ENCODE measurements around the gene CPXM2. TPM values are rescaled to one million over a fixed set of nuclear protein-coding genes. Genes with fewer than 3 reads are reported as not detected.
A peak's percentile ranks its signal among the peaks of the same experiment; 100 is the strongest.

The CPXM2 gene
- total RNA-seq, 1 donor from 2014 or later: 0.14 TPM

- H3K36me3 Mint-ChIP-seq (ENCODE audit: insufficient read depth): no peaks in the 10 kb centered on the region
- TF ChIP-seq CTCF (IDR thresholded peaks at IDR 0.05; ENCODE audit: unreplicated experiment): no peak
- no peaks in the 10 kb centered on the region for H3K4me1 Mint-ChIP-seq (ENCODE audit: low read depth)
- H3K4me3 Mint-ChIP-seq (ENCODE audit: low read depth): no peak overlapping the region
- H3K27me3 Mint-ChIP-seq: peaks cover 51% of the 10 kb centered on the region
- no peaks in the 10 kb centered on the region for H3K9me3 Mint-ChIP-seq (ENCODE audit: low read depth)
- DNase-seq (ENCODE audit: low spot score, unreplicated experiment): no peak
- no peak overlapping the region for H3K27ac Mint-ChIP-seq
Measured at GRCh38 chr10:123906296-123906695, 14.7 kb upstream of the CPXM2 start.

- Mint-ChIP-seq H3K36me3 (ENCODE audit: insufficient read depth) (no peaks in the 10 kb centered on the region), H3K27ac (no peak overlapping the region), H3K27me3 (peaks cover 39% of the 10 kb centered on the region), H3K4me1 (ENCODE audit: low read depth) (no peaks in the 10 kb centered on the region), H3K4me3 (ENCODE audit: low read depth) (no peak overlapping the region), H3K9me3 (ENCODE audit: low read depth) (peaks cover 3% of the 10 kb centered on the region)
- DNase-seq (ENCODE audit: low spot score, unreplicated experiment): no peak
- no peak for TF ChIP-seq CTCF (IDR thresholded peaks at IDR 0.05; ENCODE audit: unreplicated experiment)
Measured at GRCh38 chr10:123904834-123905409, 13.3 kb upstream of the CPXM2 start.

GRCh38 chr10:123903621-123904020 is 12.0 kb upstream of the CPXM2 start:
- TF ChIP-seq CTCF (IDR thresholded peaks at IDR 0.05; ENCODE audit: unreplicated experiment): no peak
- no peak for DNase-seq (ENCODE audit: low spot score, unreplicated experiment)
- H3K4me3 Mint-ChIP-seq (ENCODE audit: low read depth): no peak overlapping the region
- no peaks in the 10 kb centered on the region for H3K4me1 Mint-ChIP-seq (ENCODE audit: low read depth)
- no peak overlapping the region for H3K27ac Mint-ChIP-seq
- H3K36me3 Mint-ChIP-seq (ENCODE audit: insufficient read depth): no peaks in the 10 kb centered on the region
- H3K27me3 Mint-ChIP-seq: peaks cover 33% of the 10 kb centered on the region
- peaks cover 8% of the 10 kb centered on the region for H3K9me3 Mint-ChIP-seq (ENCODE audit: low read depth)

- Mint-ChIP-seq H3K27me3 (peaks cover 20% of the 10 kb centered on the region), H3K4me1 (ENCODE audit: low read depth) (no peaks in the 10 kb centered on the region), H3K36me3 (ENCODE audit: insufficient read depth) (no peaks in the 10 kb centered on the region), H3K9me3 (ENCODE audit: low read depth) (peaks cover 8% of the 10 kb centered on the region), H3K27ac (no peak overlapping the region), H3K4me3 (ENCODE audit: low read depth) (no peak overlapping the region)
- no peak for DNase-seq (ENCODE audit: low spot score, unreplicated experiment)
- TF ChIP-seq CTCF (IDR thresholded peaks at IDR 0.05; ENCODE audit: unreplicated experiment): no peak
Measured at GRCh38 chr10:123901621-123902020, 10.0 kb upstream of the CPXM2 start.

- no peaks in the 10 kb centered on the region for H3K36me3 Mint-ChIP-seq (ENCODE audit: insufficient read depth)
- TF ChIP-seq CTCF (IDR thresholded peaks at IDR 0.05; ENCODE audit: unreplicated experiment): peak; percentile 41
- H3K27ac Mint-ChIP-seq: no peak overlapping the region
- DNase-seq (ENCODE audit: low spot score, unreplicated experiment): no peak
- H3K9me3 Mint-ChIP-seq (ENCODE audit: low read depth): peaks cover 8% of the 10 kb centered on the region
- H3K4me1 Mint-ChIP-seq (ENCODE audit: low read depth): no peaks in the 10 kb centered on the region
- H3K4me3 Mint-ChIP-seq (ENCODE audit: low read depth): no peak overlapping the region
- H3K27me3 Mint-ChIP-seq: peaks cover 31% of the 10 kb centered on the region
Measured at GRCh38 chr10:123897146-123897545, 5.5 kb upstream of the CPXM2 start.
